GM18507 (cell line): ENCODE results near the gene CARS1.

Experiments
- DNase-seq: peaks from one replicate; pipeline ENCODE4 v3.0.0; 2011; ENCODE audit warnings: low read depth; ENCODE audit not compliant: insufficient read length; ENCODE audit errors: extremely low spot score
- FAIRE-seq: peaks from 2 replicates; lab custom pipeline; 2011; peaks lifted over from hg19 to GRCh38; lab: Jason Lieb, UNC

CARS1 gene

DNA sequence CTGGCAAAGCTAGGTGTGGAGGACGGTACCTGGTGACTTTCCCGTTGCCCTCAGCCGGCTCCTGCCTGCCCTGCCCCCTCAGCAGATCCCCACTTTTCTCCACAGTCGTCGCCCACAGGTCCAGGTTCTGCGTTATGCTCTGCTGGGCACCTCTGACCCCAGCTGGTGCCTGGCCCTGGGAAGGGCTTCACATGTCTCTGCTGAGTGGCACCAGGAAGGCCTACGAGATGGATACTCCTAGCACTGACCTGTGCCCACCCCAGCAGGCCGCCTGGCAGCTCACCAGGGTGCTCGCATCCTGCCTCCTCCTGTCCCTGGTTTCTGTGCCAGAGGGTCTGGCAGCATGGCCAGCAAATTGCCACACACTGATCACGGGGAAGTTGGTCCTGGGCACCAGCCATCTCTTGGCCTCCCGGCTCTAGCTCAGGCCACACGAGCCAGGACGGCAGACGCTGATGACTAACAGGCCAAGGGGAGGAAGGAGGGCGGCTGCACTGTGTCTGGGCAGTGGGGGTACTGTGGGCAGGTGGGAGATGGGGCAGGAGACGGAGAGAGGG lies 13.8 kb downstream of the CARS1 start:
- DNase-seq, result no peak
- FAIRE-seq, result no peak

DNA sequence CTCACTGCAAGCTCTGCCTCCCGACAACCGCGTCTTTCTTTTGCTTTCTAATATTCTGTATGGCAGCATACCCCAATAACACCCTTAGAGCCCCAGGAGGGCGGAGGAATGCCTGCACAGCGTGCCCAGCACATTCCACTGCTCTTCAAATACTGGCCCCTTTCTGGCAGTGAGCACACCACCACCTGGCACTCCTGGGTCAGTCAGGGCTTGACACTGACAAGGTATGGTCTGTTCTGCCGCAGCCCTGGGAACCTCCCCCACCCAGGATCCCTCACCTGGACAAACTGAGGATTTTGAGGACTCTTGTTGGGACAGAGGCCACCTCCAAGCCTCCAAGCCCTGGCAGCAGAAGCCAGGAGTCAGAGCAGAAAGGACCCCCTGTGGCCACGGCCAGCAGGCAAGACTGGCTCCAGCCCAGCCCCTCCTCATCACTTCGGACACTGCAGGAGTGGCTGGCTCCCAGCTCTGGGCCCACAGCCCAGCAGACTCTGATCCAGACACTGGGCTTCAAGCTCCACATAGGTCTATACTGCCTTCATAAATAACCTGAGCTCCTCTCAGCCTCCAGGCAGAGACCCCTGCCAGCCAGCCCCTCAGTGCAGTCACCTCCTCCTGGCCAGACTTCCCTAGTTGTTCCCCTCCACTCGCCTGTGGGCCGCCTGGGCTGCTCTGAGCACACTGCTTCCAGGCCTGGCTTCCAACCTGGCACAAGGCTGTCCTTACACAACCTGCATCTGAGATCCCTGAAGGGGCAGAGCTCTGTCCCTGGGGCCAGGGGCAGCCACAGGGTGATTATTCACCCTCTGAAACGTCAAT lies 14.5 kb downstream of the CARS1 start:
- DNase-seq (no peak), FAIRE-seq (no peak)

DNA sequence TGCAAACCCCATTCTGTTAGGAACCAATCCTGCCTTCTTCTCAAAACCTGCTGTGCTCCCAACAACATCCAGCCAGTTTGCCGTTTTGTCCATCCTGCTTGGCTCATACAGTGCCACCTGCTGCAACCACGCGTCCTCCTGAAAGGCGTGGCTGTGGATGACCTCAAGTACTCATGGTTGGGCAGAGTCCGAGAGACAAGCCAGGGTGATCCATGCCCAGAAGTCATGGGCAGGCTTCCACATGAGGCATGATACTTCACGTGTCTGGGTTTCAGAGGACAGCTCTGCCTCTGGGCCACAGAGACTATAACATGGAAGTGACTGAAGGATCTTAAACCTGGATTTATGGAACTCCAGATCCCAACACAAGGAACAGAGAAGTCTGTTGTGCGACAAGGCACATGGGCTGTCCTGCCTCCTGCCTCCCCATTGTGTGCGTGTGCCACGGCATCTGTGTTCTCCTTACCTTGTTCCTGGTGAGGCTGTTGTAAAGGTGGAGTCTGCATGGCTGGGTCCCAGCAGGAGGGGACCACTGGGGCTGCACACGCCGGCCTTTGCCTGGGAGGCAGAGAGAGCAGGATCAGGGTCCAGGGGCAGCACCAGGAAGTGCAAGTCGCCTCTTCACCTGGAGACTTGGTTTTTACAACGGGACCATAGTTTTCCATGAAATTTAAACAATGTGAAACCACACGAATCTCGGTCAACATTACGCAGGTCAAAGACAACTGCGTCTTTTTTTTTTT lies 15.4 kb downstream of the CARS1 start:
- DNase-seq, result no peak
- no peak for FAIRE-seq

- DNase-seq, result no peak
- FAIRE-seq, result no peak
Measured at GRCh38 chr11:3040881-3041280, 16.3 kb downstream of the CARS1 start.

- FAIRE-seq (no peak), DNase-seq (no peak)
Measured at GRCh38 chr11:3037945-3038271, 19.3 kb downstream of the CARS1 start.

GRCh38 chr11:3037040-3037944 lies 19.9 kb downstream of the CARS1 start:
- FAIRE-seq (no peak), DNase-seq (no peak)

DNA sequence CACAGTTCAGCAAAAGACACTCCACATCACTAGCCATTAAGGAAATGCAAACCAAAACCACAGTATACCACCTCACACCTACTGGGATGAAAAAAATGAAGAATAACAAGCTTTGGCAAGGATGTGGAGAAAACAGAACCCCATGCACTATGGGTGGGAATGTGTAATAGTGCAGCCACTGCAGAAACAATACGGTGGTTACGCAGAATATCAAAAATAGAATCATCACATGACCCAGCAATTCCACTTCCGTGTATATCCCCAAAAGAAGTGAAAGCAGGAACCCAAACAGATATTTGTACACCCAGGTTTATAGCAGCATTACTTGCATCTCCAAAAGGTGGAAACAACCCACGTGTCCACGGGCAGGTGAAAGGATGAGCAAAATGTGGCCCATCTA lies 20.8 kb downstream of the CARS1 start:
- DNase-seq (no peak), FAIRE-seq (peak; percentile 35)

DNA sequence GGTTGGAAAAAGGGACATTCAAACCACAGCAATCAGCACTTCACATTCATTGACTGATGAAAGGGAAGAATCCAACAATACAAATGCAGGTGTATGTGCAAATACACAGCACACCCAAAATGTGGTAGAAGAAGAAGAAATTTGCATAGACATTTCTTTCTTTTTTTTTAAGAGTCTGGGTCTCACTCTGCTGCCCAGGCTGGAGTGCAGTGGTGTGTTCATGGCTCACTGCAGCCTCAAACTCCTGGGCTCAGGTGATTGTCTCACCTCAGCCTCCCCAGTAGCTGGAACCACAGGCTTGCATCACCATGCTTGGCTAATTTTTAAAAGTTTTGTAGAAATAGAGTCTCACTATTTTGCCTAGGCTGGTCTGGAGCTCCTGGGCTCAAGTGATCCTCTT lies 21.9 kb downstream of the CARS1 start:
- no peak for DNase-seq
- FAIRE-seq, result no peak

DNA sequence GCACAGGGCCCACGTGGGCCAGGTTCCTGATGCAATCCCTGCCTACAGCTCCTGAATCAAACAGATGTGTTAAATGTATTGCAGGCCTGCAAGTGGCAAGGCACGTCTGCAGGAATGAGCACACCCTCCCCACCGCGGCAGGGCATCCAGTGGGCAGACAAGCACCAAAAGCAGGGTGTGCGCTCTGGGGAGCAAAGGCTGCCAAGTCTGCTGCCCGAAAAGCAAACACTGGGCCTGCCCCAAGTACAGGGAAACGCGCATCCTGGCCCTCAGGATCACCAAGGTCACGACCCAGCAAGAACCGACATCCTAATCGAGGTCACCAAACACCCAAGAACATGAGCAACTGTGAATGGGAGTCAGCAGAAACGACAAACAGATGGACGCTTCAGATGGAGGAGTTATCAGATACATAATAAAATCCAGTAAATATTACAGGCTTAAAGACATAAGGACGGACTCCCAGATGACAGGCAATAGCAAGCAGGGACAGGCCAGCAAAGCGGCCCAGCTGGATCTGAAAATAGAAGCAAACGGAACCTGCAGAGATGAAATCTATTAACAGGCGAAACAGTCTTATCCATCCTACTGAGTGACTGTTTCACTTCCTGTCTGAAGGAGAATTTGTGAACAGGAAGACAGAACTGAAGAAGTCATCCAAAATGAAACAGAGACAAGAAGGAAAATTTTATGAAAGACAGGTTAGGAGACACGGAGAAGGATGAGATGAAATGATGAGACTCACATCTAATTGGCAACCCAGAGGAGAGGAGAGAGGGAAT lies 26.7 kb downstream of the CARS1 start:
- DNase-seq (no peak), FAIRE-seq (no peak)

GRCh38 chr11:3028813-3029212 lies 28.4 kb downstream of the CARS1 start:
- no peak for FAIRE-seq
- no peak for DNase-seq

- DNase-seq (no peak), FAIRE-seq (no peak)
Measured at GRCh38 chr11:3026803-3027202, 30.4 kb downstream of the CARS1 start.

DNA sequence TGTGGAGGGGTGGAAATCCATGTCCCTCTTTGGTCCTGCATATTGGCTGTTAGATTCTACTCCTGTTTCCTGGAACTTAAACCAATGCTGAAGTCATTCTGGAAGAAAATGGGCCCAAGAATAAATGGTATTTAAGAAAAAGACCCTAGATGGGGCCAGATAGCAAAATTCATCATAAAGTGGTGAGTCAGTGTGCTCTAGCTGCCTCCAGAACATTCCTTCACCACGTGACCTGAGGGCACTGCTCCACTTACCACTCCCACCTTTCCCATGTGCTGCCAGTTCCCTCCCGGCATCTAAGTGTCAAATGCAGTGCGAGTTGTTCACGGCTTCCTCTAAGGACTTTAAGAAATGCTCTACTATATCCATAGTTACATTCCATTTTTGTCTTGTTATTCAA lies 34.2 kb downstream of the CARS1 start:
- no peak for FAIRE-seq
- DNase-seq, result no peak

- FAIRE-seq, result peak; percentile 76
- no peak for DNase-seq
Measured at GRCh38 chr11:3022300-3022967, 34.8 kb downstream of the CARS1 start.

DNA sequence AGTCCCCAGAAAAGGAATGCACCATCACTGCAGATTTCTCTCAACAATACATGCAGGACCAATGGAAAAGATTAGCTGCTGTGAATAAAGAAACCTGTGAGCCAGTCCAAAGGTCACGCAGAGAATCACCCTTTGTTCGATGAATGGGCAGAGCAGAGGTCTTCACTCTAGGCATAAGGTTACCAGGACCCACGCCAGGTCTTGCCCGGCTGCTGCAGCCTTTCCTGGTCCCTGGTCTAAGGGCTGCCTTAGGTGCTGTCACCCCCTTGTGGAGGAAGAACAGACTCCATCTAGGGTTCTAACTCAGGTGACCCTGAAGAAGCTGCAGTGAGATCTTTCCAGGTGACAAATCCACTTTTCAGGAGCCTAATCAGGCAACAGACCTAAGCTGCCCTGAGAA lies 36.1 kb downstream of the CARS1 start:
- no peak for DNase-seq
- FAIRE-seq, result no peak

DNA sequence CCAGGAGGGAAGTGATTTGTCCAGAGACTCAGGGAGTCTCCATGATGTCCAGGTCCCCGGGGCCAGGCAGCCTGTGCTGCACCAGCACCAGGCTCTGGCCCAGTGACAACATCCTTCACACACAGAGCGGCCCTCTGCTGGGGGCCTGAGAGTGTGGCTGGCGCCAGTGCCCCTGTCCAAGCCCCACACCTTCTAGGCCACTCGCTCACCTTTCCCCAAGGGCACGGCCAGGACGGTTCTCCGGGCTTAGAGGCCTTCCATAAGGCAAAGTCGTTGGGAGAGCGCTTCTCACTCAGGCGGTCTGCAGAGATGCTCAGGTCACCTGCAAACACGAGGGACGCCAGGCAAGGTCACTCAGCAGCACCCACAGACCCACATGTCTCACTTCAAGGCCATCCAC lies 37.2 kb downstream of the CARS1 start:
- DNase-seq, result no peak

DNA sequence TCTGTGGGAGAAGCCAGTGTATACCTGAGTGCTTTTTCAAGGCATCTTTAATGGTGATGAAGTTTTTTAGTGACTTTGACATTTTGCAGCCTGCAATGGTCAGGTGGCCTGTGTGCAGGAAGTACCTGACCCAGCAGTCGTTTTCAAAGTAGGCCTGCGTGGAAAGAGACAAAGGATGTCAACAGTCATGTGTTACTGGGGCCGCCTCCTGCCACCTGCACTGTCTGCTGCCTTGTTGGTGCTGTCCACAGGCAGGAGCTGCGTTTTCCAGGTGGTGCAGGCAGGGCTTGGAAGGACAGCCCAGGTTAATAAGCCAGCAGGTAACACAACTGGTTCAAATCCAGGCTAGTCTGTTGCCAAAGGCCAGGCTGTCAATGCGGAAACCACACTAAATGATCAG lies 38.6 kb downstream of the CARS1 start:
- no peak for DNase-seq

More for the DNA sequence above, 37.2 kb downstream of the CARS1 start:
- no peak for FAIRE-seq

DNA sequence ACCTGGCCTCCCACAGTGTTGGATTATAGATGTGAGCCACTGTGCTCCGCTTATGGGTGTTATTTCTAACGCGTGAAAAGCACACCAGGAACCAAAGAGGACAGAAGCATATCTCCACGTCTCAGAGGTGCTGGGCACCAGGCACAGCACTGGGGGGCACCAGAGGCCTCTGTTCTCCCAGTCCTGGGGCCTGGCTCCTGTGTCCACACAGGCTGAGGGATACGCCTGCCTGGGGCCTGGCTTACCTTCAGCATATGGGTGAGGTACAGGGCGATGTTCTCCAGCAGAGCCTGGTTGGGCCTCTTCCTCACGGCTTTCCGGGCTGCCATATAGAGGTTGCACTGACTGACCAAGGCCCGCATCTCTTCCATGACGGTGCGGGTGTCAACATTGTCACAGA lies 40.4 kb downstream of the CARS1 start:
- FAIRE-seq (no peak), DNase-seq (no peak)

More for the DNA sequence above, 38.6 kb downstream of the CARS1 start:
- FAIRE-seq, result no peak

GRCh38 chr11:3015796-3016195 lies 41.4 kb downstream of the CARS1 start:
- FAIRE-seq, result no peak
- DNase-seq, result no peak

GRCh38 chr11:3014943-3015342 lies 42.3 kb downstream of the CARS1 start:
- DNase-seq (no peak), FAIRE-seq (no peak)
